CD14-positive monocyte (primary cell): ENCODE measurements around the gene SPTLC2. TPM values are rescaled to one million over a fixed set of nuclear protein-coding genes. Genes with fewer than 3 reads are reported as not detected.

Experiments used
- DNase-seq, 3 donors: peaks; one replicate each; pipeline ENCODE4 v3.0.0-alpha.2; 2011 to 2022
- H2AFZ ChIP-seq: 2 replicates; pipeline ENCODE4 v1.6.0; 2012; ENCODE audit warnings: mild to moderate bottlenecking, low read depth, low read length, inconsistent platforms; ENCODE audit not compliant: insufficient read depth, poor library complexity, severe bottlenecking
- H3K27ac ChIP-seq, 2 donors: 1 replicate in 1 of 2; 2 replicates in 1 of 2; pipeline ENCODE4 v1.5.1; 2012 to 2013; ENCODE audit warnings: low read length in 2 of 2, control low read depth in 1 of 2, inconsistent platforms in 1 of 2, low read depth in 1 of 2, mild to moderate bottlenecking in 1 of 2
- H3K27me3 ChIP-seq, 2 donors: one replicate each; pipeline versions ENCODE4 v1.6.0 to v1.6.1; 2011 to 2013; ENCODE audit warnings: low read length in 2 of 2; ENCODE audit not compliant: control insufficient read depth in 2 of 2, insufficient read depth in 2 of 2
- H3K36me3 ChIP-seq, 2 donors: replicated peaks in 1 of 2; 1 replicate in 1 of 2; 2 replicates in 1 of 2; pipeline versions ENCODE4 v1.5.1 to v1.6.1; 2012 to 2013; ENCODE audit warnings: low read length in 2 of 2, control low read depth in 1 of 2, inconsistent platforms in 1 of 2, mild to moderate bottlenecking in 1 of 2; ENCODE audit not compliant: insufficient read depth in 2 of 2, control insufficient read depth in 1 of 2
- H3K4me1 ChIP-seq, 2 donors: 1 replicate in 1 of 2; 2 replicates in 1 of 2; pipeline versions ENCODE4 v1.5.1 to v1.6.1; 2012 to 2013; ENCODE audit warnings: low read length in 2 of 2, control low read depth in 1 of 2, inconsistent platforms in 1 of 2, mild to moderate bottlenecking in 1 of 2, moderate library complexity in 1 of 2; ENCODE audit not compliant: insufficient read depth in 2 of 2, control insufficient read depth in 1 of 2
- H3K4me2 ChIP-seq: replicated peaks from 2 replicates; pipeline ENCODE3; 2012; ENCODE audit warnings: low read length, moderate library complexity, mild to moderate bottlenecking; ENCODE audit not compliant: poor library complexity, severe bottlenecking; ENCODE audit errors: extremely low read depth
- H3K4me3 ChIP-seq, 3 experiments: fragments of 200-600 bp in 1 of 3; sonication (generic) in 1 of 3; replicated peaks in 1 of 3; 1 replicate in 2 of 3; 2 replicates in 1 of 3; pipeline ENCODE4 v1.5.1; 2011 to 2013; ENCODE audit warnings: low read length in 3 of 3, mild to moderate bottlenecking in 3 of 3, control low read depth in 2 of 3, low read depth in 2 of 3, inconsistent platforms in 1 of 3, moderate library complexity in 1 of 3
- H3K79me2 ChIP-seq: 2 replicates; pipeline ENCODE4 v1.6.0; 2012; ENCODE audit warnings: mild to moderate bottlenecking, control low read depth, inconsistent platforms, low read length, moderate library complexity; ENCODE audit not compliant: insufficient read depth
- H3K9ac ChIP-seq: 2 replicates; pipeline ENCODE4 v1.6.0; 2017; ENCODE audit warnings: low read length, mild to moderate bottlenecking; ENCODE audit not compliant: insufficient read depth, poor library complexity, severe bottlenecking
- H3K9me3 ChIP-seq, 2 donors: replicated peaks in 1 of 2; 1 replicate in 1 of 2; 2 replicates in 1 of 2; pipeline versions ENCODE4 v1.5.1 to v1.6.1; 2012 to 2013; ENCODE audit warnings: low read length in 2 of 2, control low read depth in 1 of 2; ENCODE audit not compliant: control insufficient read depth in 1 of 2, insufficient read depth in 1 of 2
- H4K20me1 ChIP-seq: 2 replicates; pipeline ENCODE4 v1.6.0; 2012; ENCODE audit warnings: mild to moderate bottlenecking, low read length, control low read depth, moderate library complexity; ENCODE audit not compliant: insufficient read depth
- H3K27ac Mint-ChIP-seq, 7 donors: one replicate each; pipeline ENCODE4 v1.8.0; 2020; ENCODE audit warnings: mild to moderate bottlenecking in 7 of 7, mixed read lengths in 7 of 7, moderate library complexity in 6 of 7, inconsistent platforms in 2 of 7
- H3K27me3 Mint-ChIP-seq, 3 donors: one replicate each; pipeline ENCODE4 v1.8.0; 2021 to 2022; ENCODE audit warnings: low read depth in 3 of 3, mild to moderate bottlenecking in 3 of 3, mixed read lengths in 3 of 3, moderate library complexity in 3 of 3, inconsistent platforms in 1 of 3
- H3K36me3 Mint-ChIP-seq, 2 donors: one replicate each; pipeline ENCODE4 v1.8.0; 2020; ENCODE audit warnings: mixed read lengths in 2 of 2, inconsistent platforms in 1 of 2, mild to moderate bottlenecking in 1 of 2
- H3K4me1 Mint-ChIP-seq: one replicate; pipeline ENCODE4 v1.8.0; 2020; ENCODE audit warnings: mild to moderate bottlenecking, mixed read lengths
- H3K4me3 Mint-ChIP-seq, 2 donors: one replicate each; pipeline ENCODE4 v1.8.0; 2020; ENCODE audit warnings: mild to moderate bottlenecking in 2 of 2, mixed read lengths in 2 of 2, moderate library complexity in 1 of 2
- H3K9me3 Mint-ChIP-seq, 7 donors: one replicate each; pipeline ENCODE4 v1.8.0; 2020 to 2022; ENCODE audit warnings: mixed read lengths in 7 of 7, mild to moderate bottlenecking in 6 of 7, moderate library complexity in 6 of 7, inconsistent platforms in 2 of 7
- WGBS: methylation state at CpG from one replicate; pipeline ENCODE4 v1.1.5; 2013; ENCODE audit warnings: missing lambda C conversion rate; ENCODE audit not compliant: insufficient coverage; 5-methylcytosine and 5-hydroxymethylcytosine counted together
- intact Hi-C, 2 donors: fragments of 100-400 bp; cut with micrococcal nuclease; formaldehyde crosslinking; loops; one replicate each; pipeline versions ENCODE4 v1.15.0 to v1.15.1; 2023
- polyA plus RNA-seq, 3 donors: library from polyadenylated mRNA; depleted of rRNA in 1 of 3; unstranded in 2 of 3; stranded (reverse) in 1 of 3; fragments of 300-500 nt in 2 of 3; fragments of >200 nt in 1 of 3; fragmentation: Illumina TruSeq in 2 of 3; gene quantifications; 1 replicate in 2 of 3; 2 replicates in 1 of 3; pipeline ENCODE4 v1.2.3, GENCODE V29; 2012 to 2021
- TF ChIP-seq, protein P1 (sequence below): fragments of 200-600 bp; IDR thresholded peaks from one replicate; pipeline ENCODE4 v1.8.0; 2022; ENCODE audit warnings: antibody characterized with exemption, mild to moderate bottlenecking

Gene SPTLC2
- polyA plus RNA-seq, 3 donors: 38.1 to 81.9 (median 73.1) TPM

DNA sequence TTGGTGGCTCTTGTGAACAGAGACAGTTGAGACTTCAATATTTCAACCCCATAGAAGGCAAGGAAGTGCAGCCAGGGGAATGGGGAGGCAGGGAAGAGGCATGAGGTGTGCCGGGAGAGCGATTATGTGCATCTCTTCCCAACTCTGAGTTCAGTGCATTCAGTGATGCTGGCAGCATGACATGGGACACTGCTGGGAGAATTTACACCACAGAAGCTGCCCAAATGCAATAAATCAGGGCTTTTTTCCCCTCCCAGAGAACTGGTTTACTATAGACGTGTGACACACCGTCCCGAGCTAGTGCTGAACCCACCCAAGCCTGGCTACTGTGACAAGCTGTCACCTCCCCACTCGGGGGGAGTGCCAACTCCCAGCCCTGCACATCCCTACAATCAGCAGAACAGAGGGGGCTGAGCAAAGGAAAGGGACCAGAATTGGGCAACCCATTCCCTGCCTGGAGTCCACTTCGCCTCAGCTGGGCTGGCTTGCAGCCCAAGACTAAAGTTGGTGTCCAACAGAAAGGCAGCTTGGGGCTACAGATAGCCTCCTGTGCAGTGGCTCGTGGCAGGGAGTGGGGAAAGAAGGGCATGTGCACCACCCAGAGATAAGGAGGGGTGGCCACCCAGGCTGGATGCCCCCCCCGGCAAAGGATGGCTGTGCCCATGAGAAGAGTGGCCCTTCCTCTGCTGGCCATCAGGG, 141.8 kb downstream of the SPTLC2 start:
- Histone ChIP-seq H3K4me2 (no peak overlapping the region), H3K4me1 (peaks cover 0 to 3% of the 10 kb centered on the region in 2 donors), H3K79me2 (no peaks in the 10 kb centered on the region), H3K27me3 (no peaks in the 10 kb centered on the region), H3K4me3 (no peak overlapping the region), H2AFZ (no peak overlapping the region), H3K9me3 (no peaks in the 10 kb centered on the region), H3K9ac (no peak overlapping the region), H3K27ac (no peak overlapping the region), H3K36me3 (peaks cover 0 to 6% of the 10 kb centered on the region in 2 donors), H4K20me1 (no peaks in the 10 kb centered on the region)
- Mint-ChIP-seq H3K27ac (no peak overlapping the region), H3K4me1 (peaks cover 2% of the 10 kb centered on the region), H3K27me3 (peaks cover 2 to 3% (median 3%) of the 10 kb centered on the region in 3 donors), H3K4me3 (no peak overlapping the region), H3K9me3 (no peaks in the 10 kb centered on the region), H3K36me3 (peaks cover 1 to 2% of the 10 kb centered on the region in 2 donors)
- intact Hi-C loops: no loop called here
- no peak for DNase-seq
- TF ChIP-seq, protein P1, sequence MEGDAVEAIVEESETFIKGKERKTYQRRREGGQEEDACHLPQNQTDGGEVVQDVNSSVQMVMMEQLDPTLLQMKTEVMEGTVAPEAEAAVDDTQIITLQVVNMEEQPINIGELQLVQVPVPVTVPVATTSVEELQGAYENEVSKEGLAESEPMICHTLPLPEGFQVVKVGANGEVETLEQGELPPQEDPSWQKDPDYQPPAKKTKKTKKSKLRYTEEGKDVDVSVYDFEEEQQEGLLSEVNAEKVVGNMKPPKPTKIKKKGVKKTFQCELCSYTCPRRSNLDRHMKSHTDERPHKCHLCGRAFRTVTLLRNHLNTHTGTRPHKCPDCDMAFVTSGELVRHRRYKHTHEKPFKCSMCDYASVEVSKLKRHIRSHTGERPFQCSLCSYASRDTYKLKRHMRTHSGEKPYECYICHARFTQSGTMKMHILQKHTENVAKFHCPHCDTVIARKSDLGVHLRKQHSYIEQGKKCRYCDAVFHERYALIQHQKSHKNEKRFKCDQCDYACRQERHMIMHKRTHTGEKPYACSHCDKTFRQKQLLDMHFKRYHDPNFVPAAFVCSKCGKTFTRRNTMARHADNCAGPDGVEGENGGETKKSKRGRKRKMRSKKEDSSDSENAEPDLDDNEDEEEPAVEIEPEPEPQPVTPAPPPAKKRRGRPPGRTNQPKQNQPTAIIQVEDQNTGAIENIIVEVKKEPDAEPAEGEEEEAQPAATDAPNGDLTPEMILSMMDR: no peak
- WGBS: 80% methylated on average over 4 of the region's 9 CpGs

DNA sequence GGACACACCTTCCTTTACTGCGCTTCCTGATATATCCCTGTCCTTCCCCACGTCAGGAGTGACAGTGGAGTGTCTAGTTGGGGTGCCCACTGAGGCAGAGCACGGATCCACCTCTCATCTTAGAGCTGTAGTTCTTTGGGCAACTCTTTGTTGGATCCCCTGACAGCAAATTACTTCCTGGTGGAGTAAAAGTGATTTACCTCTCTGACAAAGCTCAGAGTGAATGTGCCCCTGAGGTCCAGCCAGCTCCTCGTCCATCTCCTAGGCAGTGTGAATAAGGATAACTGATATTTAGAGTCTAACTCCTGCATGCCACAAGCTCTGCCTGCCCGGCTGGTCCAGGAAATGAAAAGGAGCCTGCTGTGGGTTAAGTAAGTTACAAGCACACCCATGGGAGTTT, 142.5 kb downstream of the SPTLC2 start:
- H3K4me1 Mint-ChIP-seq: peaks cover 1% of the 10 kb centered on the region
- H4K20me1 ChIP-seq: no peaks in the 10 kb centered on the region
- no peak for DNase-seq
- TF ChIP-seq, protein P1: no peak
- H3K4me2 ChIP-seq: no peak overlapping the region
- intact Hi-C loops: no loop called here
- no peak overlapping the region for H3K4me3 Mint-ChIP-seq
- H3K4me1 ChIP-seq: peaks cover 0 to 3% of the 10 kb centered on the region in 2 donors
- H3K79me2 ChIP-seq: no peaks in the 10 kb centered on the region
- peaks cover 2 to 3% (median 3%) of the 10 kb centered on the region in 3 donors for H3K27me3 Mint-ChIP-seq
- H3K27ac ChIP-seq: no peak overlapping the region
- no peaks in the 10 kb centered on the region for H3K9me3 ChIP-seq
- no peak overlapping the region for H3K9ac ChIP-seq
- H3K27ac Mint-ChIP-seq: no peak overlapping the region
- peaks cover 8 to 9% of the 10 kb centered on the region in 2 donors for H3K36me3 Mint-ChIP-seq
- no peaks in the 10 kb centered on the region for H3K9me3 Mint-ChIP-seq
- H3K27me3 ChIP-seq: no peaks in the 10 kb centered on the region
- 83% methylated on average over 1 of the region's 5 CpGs for WGBS
- no peak overlapping the region for H3K4me3 ChIP-seq
- peaks cover 6 to 13% of the 10 kb centered on the region in 2 donors for H3K36me3 ChIP-seq
- H2AFZ ChIP-seq: no peak overlapping the region
